ENCODE results near the gene ROR2.

GRCh38 chr9:91735049-91735448, 215.0 kb downstream of the ROR2 start:
- TF ChIP-seq EZH2 (IDR thresholded peaks at IDR 0.05; ENCODE audit: borderline replicate concordance, low read depth, low read length, severe bottlenecking) (no peak), CTCF (IDR thresholded peaks at IDR 0.05; ENCODE audit: borderline replicate concordance, extremely low read depth, low read length, poor library complexity, severe bottlenecking) (no peak)
